Spleen (tissue), 7 donors: ENCODE data around the gene TAS1R1.

ENCODE experiments used
- CTCF ChIP-seq, 11 experiments: fragments of 200-600 bp in 7 of 11; fragments of 450-650 bp in 4 of 11; sonication (generic) in 4 of 11; IDR thresholded peaks in 8 of 11; conservative IDR thresholded peaks in 3 of 11; 1 replicate in 7 of 11; 2 replicates in 4 of 11; pipeline versions ENCODE4 v1.4.0 to v1.8.0; 2016 to 2021; ENCODE audit warnings: antibody characterized with exemption in 11 of 11, inconsistent platforms in 4 of 11, mild to moderate bottlenecking in 1 of 11
- POLR2A ChIP-seq, 3 donors: fragments of 450-650 bp; IDR thresholded peaks; one replicate each; pipeline ENCODE4 v1.5.1; 2017; ENCODE audit warnings: antibody characterized with exemption in 3 of 3, mild to moderate bottlenecking in 1 of 3
- POLR2AphosphoS5 ChIP-seq, 3 donors: sonication (generic); formaldehyde crosslinking; IDR thresholded peaks; one replicate each; pipeline ENCODE4 v1.5.1; 2017; ENCODE audit warnings: antibody characterized with exemption in 3 of 3
- donor health status: DM: no; HTN: no; CAD: no; lungs with moderate emphysema.
- donor health status: DM: no; HTN: no; CAD: no.
- donor health status: DM: no; HTN: no; CAD: no.

GRCh38 chr1:6594977-6595740 lies 40.1 kb downstream of the TAS1R1 start:
- no peak for TF ChIP-seq CTCF (IDR thresholded peaks at IDR 0.05 in 8 of 11, conservative IDR thresholded peaks at IDR 0.05 in 3 of 11)
- no peak for TF ChIP-seq POLR2A (IDR thresholded peaks at IDR 0.05)
- TF ChIP-seq POLR2AphosphoS5 (IDR thresholded peaks at IDR 0.05) = no peak
